Activated T-cell treated with anti-CD3 and anti-CD28 coated beads, Interleukin-2, amount 50 U/mL, for 72 hours (primary cell): ENCODE results near the gene ZBTB7C. TPM values are rescaled to one million over a fixed set of nuclear protein-coding genes. Genes with fewer than 3 reads are reported as not detected.

Source experiments
- ATAC-seq, 2 donors: fragments of 150-1000 bp; cut with Tn5 transposase; replicated peaks in 1 of 2; 2 replicates each; pipeline ENCODE4 v1.10.0; 2021; ENCODE audit warnings: moderate library complexity in 2 of 2, mild to moderate bottlenecking in 1 of 2
- DNase-seq, 2 donors: peaks; one replicate each; pipeline ENCODE4 v3.0.0; 2021 to 2022; ENCODE audit warnings: mixed read lengths in 1 of 2
- H3K27ac Mint-ChIP-seq: one replicate; pipeline ENCODE4 v1.8.0; 2022; ENCODE audit warnings: mild to moderate bottlenecking, moderate library complexity, mixed read lengths
- H3K27me3 Mint-ChIP-seq: one replicate; pipeline ENCODE4 v1.8.0; 2022; ENCODE audit warnings: low read depth, mixed read lengths
- H3K36me3 Mint-ChIP-seq, 2 donors: one replicate each; pipeline ENCODE4 v1.8.0; 2022; ENCODE audit warnings: mixed read lengths in 2 of 2, mild to moderate bottlenecking in 1 of 2; ENCODE audit not compliant: insufficient read depth in 2 of 2
- H3K4me1 Mint-ChIP-seq: one replicate; pipeline ENCODE4 v1.8.0; 2022; ENCODE audit warnings: low read depth, mixed read lengths
- H3K4me3 Mint-ChIP-seq, 2 donors: one replicate each; pipeline ENCODE4 v1.8.0; 2022; ENCODE audit warnings: mild to moderate bottlenecking in 2 of 2, mixed read lengths in 2 of 2, moderate library complexity in 2 of 2
- H3K9me3 Mint-ChIP-seq, 2 donors: one replicate each; pipeline ENCODE4 v1.8.0; 2022; ENCODE audit warnings: mixed read lengths in 2 of 2
- total RNA-seq, 2 donors: library from RNA; stranded (reverse); gene quantifications; one replicate each; pipeline ENCODE4 v1.2.3, GENCODE V29; 2022

Gene ZBTB7C
- total RNA-seq, 2 donors from 2014 or later, result 0.05 TPM; not detected in 1

- ATAC-seq, result no peak
- H3K27ac Mint-ChIP-seq, result no peak overlapping the region
Measured at GRCh38 chr18:48160622-48161021, 248.6 kb downstream of the ZBTB7C start.

DNA sequence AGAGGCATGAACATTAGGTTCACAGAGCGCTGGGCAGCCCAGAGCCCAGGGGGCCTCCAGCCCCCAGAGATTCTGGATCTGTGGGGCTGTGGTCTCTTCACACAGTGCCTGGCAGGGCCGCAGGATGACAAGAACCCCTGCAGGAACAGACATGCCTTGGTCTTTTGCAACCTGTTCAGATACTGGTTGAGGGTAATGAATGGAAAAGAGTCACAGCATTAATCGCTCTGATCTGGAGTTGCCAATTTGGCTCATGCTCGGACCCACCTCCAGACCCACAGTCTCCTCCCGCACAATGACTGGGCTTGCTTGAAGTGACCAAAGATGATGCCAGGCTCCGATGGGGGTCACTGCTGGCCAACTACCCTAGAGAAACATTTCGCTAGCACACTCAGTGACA lies 249.4 kb downstream of the ZBTB7C start:
- no peaks in the 10 kb centered on the region for H3K4me1 Mint-ChIP-seq
- no peak for DNase-seq
- H3K4me3 Mint-ChIP-seq, result no peak overlapping the region
- no peak for ATAC-seq
- H3K36me3 Mint-ChIP-seq, result no peaks in the 10 kb centered on the region
- no peaks in the 10 kb centered on the region for H3K9me3 Mint-ChIP-seq
- H3K27ac Mint-ChIP-seq, result no peak overlapping the region
- peaks cover 50% of the 10 kb centered on the region for H3K27me3 Mint-ChIP-seq

More at GRCh38 chr18:48160622-48161021, 248.6 kb downstream of the ZBTB7C start:
- Mint-ChIP-seq H3K4me1 (no peaks in the 10 kb centered on the region), H3K36me3 (no peaks in the 10 kb centered on the region), H3K9me3 (no peaks in the 10 kb centered on the region), H3K4me3 (peak overlapping the region; percentile 56 to 57), H3K27me3 (peaks cover 58% of the 10 kb centered on the region)
- no peak for DNase-seq

- H3K27me3 Mint-ChIP-seq, result peaks cover 43% of the 10 kb centered on the region
- H3K36me3 Mint-ChIP-seq, result no peaks in the 10 kb centered on the region
- no peak for DNase-seq
- ATAC-seq, result no peak
- H3K4me3 Mint-ChIP-seq, result no peak overlapping the region
- H3K9me3 Mint-ChIP-seq, result no peaks in the 10 kb centered on the region
- H3K4me1 Mint-ChIP-seq, result no peaks in the 10 kb centered on the region
- no peak overlapping the region for H3K27ac Mint-ChIP-seq
Measured at GRCh38 chr18:48158721-48159120, 250.5 kb downstream of the ZBTB7C start.

- no peak overlapping the region for H3K4me3 Mint-ChIP-seq
- no peaks in the 10 kb centered on the region for H3K4me1 Mint-ChIP-seq
- H3K36me3 Mint-ChIP-seq, result no peaks in the 10 kb centered on the region
- H3K27me3 Mint-ChIP-seq, result peaks cover 37% of the 10 kb centered on the region
- DNase-seq (no peak), ATAC-seq (no peak)
- no peaks in the 10 kb centered on the region for H3K9me3 Mint-ChIP-seq
- H3K27ac Mint-ChIP-seq, result no peak overlapping the region
Measured at GRCh38 chr18:48157956-48158355, 251.2 kb downstream of the ZBTB7C start.

- Mint-ChIP-seq H3K36me3 (no peaks in the 10 kb centered on the region), H3K27ac (no peak overlapping the region), H3K27me3 (peaks cover 27% of the 10 kb centered on the region), H3K9me3 (no peaks in the 10 kb centered on the region), H3K4me3 (no peak overlapping the region), H3K4me1 (no peaks in the 10 kb centered on the region)
- DNase-seq, result no peak
- ATAC-seq, result no peak
Measured at GRCh38 chr18:48155856-48156255, 253.3 kb downstream of the ZBTB7C start.

DNA sequence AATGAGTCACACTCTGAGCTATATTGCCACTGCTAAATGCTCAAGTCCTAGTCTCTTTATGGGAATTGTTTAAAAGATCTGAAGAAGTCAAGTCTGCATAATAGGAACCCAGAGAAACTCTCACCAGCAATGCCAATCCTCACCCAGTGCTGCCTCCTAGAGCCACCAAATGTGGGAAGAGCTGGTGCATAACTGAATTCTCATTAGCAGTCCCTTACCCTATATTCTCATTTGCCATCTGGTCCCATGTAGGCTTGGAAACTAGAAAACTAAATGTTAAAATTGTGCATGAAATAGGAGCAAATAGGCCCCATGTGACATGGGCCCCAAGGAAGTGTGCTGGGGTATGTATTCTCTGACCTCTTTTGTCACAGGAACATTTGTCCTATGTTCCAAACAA lies 254.4 kb downstream of the ZBTB7C start:
- H3K27ac Mint-ChIP-seq, result no peak overlapping the region
- H3K9me3 Mint-ChIP-seq, result no peaks in the 10 kb centered on the region
- DNase-seq (no peak), ATAC-seq (no peak)
- no peaks in the 10 kb centered on the region for H3K36me3 Mint-ChIP-seq
- peaks cover 27% of the 10 kb centered on the region for H3K27me3 Mint-ChIP-seq
- H3K4me1 Mint-ChIP-seq, result no peaks in the 10 kb centered on the region
- H3K4me3 Mint-ChIP-seq, result no peak overlapping the region

DNA sequence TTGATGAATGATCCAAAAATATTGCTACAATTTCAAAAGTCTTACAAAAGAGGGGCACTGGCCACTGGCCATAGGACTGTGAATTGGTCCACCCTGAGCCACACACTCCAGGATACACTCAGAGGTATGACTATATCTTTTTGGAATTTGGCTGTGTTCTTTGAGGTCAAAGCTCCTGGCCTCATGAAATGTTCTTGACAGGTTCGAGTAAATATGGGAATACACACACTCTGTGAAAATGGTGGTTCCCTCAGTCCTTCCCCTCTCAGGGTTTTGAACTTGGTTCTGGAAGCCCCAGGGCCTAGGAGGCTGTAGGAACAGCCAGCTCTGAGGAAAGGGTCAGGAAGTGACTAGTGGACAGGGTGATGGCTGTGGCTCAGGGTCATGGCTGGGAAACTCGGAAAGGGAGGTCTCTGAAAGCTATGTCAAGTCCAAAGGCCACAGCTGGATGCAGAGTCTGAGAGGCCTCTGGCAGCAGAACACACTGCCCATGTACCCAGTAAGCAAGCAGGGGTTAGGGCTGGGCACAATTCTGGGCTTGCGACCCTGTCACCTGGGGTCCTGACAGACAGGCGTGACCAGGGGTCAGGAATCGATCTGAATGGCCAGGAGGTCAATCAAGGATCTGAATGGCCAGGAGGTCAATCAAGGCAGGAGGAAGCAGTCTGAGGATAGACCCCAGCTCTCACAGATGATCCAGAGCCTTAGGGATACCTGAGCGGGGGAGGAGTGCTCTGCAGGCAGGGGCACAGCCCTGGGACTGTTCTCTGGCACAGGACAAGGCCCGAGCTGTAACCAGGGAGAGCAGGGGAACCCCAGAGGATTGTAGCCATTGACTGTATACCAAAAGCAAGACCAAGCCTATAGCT lies 255.3 kb downstream of the ZBTB7C start:
- ATAC-seq (no peak), DNase-seq (no peak)
- Mint-ChIP-seq H3K9me3 (no peaks in the 10 kb centered on the region), H3K27ac (no peak overlapping the region), H3K4me1 (no peaks in the 10 kb centered on the region), H3K4me3 (no peak overlapping the region), H3K27me3 (peaks cover 31% of the 10 kb centered on the region), H3K36me3 (no peaks in the 10 kb centered on the region)

DNA sequence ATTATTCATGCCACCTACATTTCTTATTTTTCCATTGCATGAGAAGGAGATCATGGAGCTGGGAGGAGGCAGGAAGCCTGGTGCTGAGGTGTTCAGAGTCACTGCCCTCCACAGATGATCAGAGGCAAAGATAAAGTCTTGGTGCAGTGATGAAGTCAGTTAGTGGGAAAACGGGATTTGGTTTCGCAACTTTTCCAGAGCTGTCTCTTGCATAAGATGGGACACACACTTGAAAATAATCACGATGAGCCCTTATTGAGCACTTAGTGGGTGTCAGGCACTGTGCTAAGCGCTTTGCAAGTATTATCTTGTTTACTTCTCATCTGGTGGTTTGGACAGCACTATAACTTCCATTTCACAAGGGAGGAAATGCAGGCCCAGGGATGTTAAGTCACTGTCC lies 256.6 kb downstream of the ZBTB7C start:
- Mint-ChIP-seq H3K27ac (no peak overlapping the region), H3K4me3 (no peak overlapping the region), H3K36me3 (no peaks in the 10 kb centered on the region), H3K27me3 (peaks cover 22% of the 10 kb centered on the region), H3K9me3 (no peaks in the 10 kb centered on the region), H3K4me1 (no peaks in the 10 kb centered on the region)
- ATAC-seq (no peak), DNase-seq (no peak)

DNA sequence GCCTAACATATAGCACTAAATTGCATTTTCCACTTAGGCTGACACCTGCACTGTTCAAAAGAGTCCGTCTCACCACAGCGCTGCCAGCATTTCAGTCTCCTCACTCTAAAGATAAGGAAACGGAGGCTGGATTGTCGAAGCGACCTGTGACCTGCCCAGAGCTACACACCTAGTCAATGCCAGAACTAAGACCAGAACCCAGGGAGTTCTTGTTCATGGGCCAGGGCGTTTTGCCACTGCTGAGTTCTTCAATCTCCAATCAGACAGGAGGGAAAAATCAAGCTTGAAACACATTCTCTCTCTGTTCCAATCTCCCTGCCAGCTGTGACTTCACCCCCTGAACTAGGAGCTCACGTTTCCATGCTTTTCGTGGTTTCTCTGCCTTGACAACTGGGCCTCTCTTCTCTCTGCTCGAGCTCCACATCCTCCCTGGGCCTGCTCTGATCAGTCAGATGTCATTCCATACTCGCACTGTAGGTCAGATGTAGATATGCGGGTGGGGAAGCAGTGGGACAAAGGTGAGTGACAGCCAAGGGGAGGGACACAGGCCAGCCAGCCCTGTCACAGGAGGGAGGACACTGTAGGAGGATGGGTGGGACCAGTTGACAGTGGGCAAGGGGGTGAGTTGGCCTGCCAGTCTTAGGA lies 257.6 kb downstream of the ZBTB7C start:
- ATAC-seq, result no peak
- Mint-ChIP-seq H3K27me3 (peaks cover 16% of the 10 kb centered on the region), H3K9me3 (no peaks in the 10 kb centered on the region), H3K4me3 (no peak overlapping the region), H3K4me1 (no peaks in the 10 kb centered on the region), H3K36me3 (no peaks in the 10 kb centered on the region), H3K27ac (no peak overlapping the region)
- no peak for DNase-seq

GRCh38 chr18:48149020-48149685 lies 260.0 kb downstream of the ZBTB7C start:
- Mint-ChIP-seq H3K9me3 (no peaks in the 10 kb centered on the region), H3K27ac (no peak overlapping the region), H3K4me3 (no peak overlapping the region), H3K4me1 (no peaks in the 10 kb centered on the region), H3K27me3 (peaks cover 16% of the 10 kb centered on the region), H3K36me3 (no peaks in the 10 kb centered on the region)
- no peak for DNase-seq
- no peak for ATAC-seq

DNA sequence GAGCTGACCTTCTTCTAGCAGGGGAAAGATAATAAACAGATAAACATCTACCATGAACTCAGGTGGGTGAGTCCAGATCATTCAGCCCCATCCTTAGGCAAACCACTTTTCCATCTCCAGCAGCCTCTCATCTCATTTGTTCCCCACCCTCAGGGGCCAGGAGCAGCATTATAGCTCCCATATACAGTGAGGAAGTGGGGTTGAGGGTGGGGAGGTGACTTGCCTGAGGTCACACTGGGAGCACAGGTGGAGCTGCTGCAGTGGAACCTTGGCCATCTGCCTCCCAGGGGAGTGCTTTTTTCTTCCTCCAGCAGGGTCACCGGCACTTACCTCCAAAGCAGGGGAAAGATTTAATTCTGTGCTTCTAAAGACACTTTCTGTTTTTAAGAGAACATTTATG lies 266.2 kb downstream of the ZBTB7C start:
- Mint-ChIP-seq H3K9me3 (no peaks in the 10 kb centered on the region), H3K27me3 (peaks cover 41% of the 10 kb centered on the region)
- ATAC-seq, result no peak

DNA sequence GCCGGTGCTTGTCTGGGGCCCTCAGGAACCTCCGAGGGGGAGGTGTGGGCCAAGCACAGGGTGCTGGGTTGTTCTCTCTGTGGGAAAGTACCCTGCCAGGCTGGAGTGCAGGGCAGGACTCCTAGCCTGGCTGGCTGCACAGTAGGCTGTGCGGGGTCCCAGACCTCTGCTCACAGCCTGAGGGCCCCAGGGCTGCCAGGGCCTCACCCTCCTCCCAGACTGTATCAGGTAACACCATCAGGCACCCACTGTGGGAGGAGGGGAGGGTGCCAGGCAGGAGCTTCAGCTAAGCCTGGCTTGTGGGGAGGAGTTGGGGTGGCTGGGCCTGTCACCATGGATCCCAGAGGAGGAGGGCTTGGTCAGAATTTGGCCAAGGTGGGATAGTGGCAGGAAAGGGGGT lies 266.8 kb downstream of the ZBTB7C start:
- no peak overlapping the region for H3K27ac Mint-ChIP-seq
- no peak overlapping the region for H3K4me3 Mint-ChIP-seq
- H3K27me3 Mint-ChIP-seq, result peaks cover 48% of the 10 kb centered on the region
- no peaks in the 10 kb centered on the region for H3K36me3 Mint-ChIP-seq
- H3K4me1 Mint-ChIP-seq, result peaks cover 9% of the 10 kb centered on the region
- DNase-seq (no peak), ATAC-seq (no peak)
- no peaks in the 10 kb centered on the region for H3K9me3 Mint-ChIP-seq

More for the DNA sequence above, 266.2 kb downstream of the ZBTB7C start:
- Mint-ChIP-seq H3K4me3 (no peak overlapping the region), H3K27ac (no peak overlapping the region), H3K36me3 (no peaks in the 10 kb centered on the region), H3K4me1 (peaks cover 2% of the 10 kb centered on the region)
- DNase-seq, result no peak

GRCh38 chr18:48140731-48141130 lies 268.5 kb downstream of the ZBTB7C start:
- ATAC-seq (no peak), DNase-seq (no peak)
- Mint-ChIP-seq H3K36me3 (no peaks in the 10 kb centered on the region), H3K27ac (no peak overlapping the region), H3K27me3 (peaks cover 53% of the 10 kb centered on the region), H3K9me3 (no peaks in the 10 kb centered on the region), H3K4me1 (peaks cover 13% of the 10 kb centered on the region), H3K4me3 (no peak overlapping the region)
